Stimulated activated CD4-positive, alpha-beta T cell treated with anti-CD3 and anti-CD28 coated beads, Interleukin-12 subunit alpha, Interleukin-12 subunit beta, amount 100 ng/mL, for 24 hours (primary cell): Measurements from ENCODE around the gene DENND5B.
"Not testable (repeated sequence)": the region's sequence is repeated elsewhere in the genome, so short reads cannot be mapped to it uniquely, and the experiment has no call there.

Experiments used
- DNase-seq, 2 experiments: peaks; one replicate each; pipeline ENCODE4 v3.0.0-alpha.2; 2020; ENCODE audit warnings: low read depth in 2 of 2

The DENND5B gene

GRCh38 chr12:31506515-31507306, 84.2 kb downstream of the DENND5B start:
- DNase-seq, result no peak

DNA sequence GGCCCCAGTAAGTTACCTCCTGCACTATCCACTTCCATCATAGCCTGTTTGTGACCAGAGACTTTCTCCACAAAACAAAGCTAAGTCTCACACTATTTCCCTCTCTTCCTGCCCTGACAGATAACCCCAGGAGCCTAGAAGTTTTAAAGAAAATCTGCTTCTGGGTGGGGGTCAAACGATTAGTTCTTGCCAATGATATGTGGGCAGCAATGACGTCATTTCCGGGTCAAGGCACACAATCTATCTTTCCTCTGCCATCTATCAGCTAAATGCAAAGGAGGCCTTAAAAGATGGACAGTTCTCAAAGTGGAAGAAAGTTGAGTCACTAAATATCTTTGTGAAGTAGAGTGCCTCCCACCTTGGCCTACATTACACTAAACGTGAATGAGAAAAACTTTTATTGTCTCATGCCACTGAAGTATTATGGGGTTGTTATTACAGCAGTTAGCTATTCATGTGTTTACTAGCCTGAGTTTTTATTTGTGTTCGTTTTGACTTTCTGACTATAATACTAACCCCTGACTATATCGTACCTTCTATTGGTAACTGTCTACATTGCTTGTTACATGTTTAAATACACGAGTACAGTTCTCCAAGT, 86.2 kb downstream of the DENND5B start:
- no peak for DNase-seq

- DNase-seq, result not testable (repeated sequence)
These were observed 89.9 kb downstream of the DENND5B start for GRCh38 chr12:31501014-31501413.

DNA sequence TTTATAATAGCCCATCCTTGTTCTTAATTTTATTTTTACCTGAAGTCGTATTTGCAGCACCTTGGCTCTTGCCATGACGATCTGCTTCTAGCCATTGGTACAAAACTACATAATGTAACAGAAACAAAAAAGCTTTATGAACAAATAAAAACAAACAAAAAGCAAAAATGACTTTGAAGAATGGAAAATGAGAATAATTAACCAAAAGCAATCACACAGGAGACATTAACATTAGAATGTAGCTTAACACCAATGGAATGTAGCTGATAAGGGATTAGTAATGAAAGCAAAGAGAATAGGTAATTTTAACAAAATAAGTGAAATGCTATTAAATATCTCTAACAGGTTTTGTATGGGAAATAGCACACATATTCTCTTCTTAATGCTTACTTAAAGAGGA, 91.4 kb downstream of the DENND5B start:
- DNase-seq, result no peak

DNA sequence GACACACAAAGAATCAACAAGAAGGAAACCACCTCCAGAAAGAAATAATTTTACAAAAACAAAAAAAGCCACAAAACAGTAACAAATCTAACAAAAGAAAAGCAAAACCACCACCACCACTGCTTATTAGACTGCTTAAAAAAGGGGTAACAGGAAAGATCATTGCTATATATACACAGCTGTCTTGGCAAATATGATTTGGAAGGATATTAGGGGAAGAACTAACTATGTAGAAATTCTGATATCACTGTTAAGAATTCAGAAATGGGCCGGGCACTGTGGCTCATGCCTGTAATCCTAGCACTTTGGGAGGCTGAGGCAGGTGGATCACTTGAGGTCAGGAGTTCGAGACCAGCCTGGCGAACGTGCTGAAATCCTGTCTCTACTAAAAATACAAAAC, 92.5 kb downstream of the DENND5B start:
- DNase-seq, result no peak

DNA sequence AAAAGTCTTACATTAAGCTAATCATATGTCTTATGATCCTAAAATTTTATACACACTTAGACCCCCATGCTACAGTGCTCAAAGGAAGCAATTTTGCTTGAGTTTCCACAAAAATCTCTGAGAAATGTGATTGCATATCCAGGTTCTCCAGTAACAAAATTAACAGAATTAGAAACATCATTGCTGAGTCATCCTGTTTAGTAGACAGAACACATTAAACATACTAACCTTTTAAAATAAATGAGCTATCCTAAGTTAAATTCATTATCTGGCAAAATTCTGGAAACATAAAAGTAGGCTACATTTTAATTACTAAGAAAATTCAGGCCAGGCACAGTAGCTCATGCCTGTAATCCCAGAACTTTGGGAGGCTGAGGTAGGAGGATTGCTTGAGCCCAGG, 94.7 kb downstream of the DENND5B start:
- DNase-seq, result no peak

DNA sequence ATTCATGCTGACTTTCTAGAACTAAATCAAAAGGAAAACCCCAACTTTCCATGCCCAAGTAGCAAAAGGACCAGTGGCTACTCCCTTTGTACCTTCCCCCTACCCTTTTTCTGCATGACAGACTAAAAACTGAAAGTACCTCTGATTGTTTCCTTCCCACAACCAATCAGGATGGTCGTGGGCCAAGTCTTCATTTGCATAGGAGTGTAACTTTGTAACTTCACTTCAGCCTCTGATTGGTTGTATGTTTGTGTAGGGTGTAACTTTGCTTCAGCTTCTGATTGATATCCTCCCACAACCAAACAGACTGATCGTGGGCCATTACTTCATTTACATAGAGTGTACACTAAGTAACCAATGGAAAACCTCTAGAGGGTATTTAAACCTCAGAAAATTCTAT, 96.5 kb downstream of the DENND5B start:
- no peak for DNase-seq

- DNase-seq, result no peak
These were observed 98.2 kb downstream of the DENND5B start for GRCh38 chr12:31492599-31493196.

GRCh38 chr12:31491841-31492598, 98.9 kb downstream of the DENND5B start:
- no peak for DNase-seq

GRCh38 chr12:31491241-31491794, 99.6 kb downstream of the DENND5B start:
- no peak for DNase-seq

DNA sequence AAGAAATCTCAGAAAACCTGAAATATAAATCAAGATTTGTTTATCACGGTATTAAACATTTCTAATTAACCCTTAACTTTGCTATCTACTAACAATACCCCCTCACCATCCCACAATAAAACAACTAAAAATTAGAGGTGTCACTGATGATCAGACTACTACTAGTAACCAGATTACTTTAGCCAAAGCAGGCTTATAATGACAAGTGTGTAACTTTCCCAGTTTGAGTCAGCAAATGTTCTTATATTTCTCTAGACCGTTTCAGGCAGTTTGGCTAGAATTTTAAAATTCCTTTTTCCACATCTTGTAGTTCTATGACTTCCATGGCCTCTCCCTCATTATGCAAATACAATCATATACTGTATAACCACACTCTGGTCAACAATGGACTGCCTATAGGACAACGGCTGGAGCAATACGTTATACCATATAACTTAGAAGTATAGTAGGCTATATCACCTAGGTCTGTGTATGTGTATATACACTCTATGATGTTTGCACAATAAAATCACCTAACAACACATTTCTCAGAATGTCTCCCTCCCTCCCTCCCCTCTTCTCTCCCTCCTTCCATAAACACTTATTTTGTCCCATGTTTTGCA, 102.1 kb downstream of the DENND5B start:
- DNase-seq, result no peak

DNA sequence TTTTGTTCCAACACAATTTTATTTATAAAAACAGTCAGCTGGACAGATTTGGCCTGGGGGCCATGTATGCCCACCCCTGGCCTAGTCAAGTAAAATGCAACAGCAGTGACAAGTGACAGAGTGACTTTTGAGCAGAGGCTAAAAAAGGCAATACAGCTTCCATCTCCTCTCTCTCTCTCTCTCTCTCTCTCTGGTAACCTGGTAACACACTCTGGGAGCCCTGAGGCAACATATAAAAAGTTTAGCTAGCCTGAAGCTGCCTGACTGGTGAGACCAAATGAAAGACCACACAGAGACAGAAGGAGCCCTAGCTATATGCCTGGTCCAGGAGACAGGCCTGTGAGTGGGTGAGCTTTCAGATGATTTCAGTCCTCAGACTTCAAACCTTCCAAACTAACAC, 105.4 kb downstream of the DENND5B start:
- DNase-seq, result no peak

DNA sequence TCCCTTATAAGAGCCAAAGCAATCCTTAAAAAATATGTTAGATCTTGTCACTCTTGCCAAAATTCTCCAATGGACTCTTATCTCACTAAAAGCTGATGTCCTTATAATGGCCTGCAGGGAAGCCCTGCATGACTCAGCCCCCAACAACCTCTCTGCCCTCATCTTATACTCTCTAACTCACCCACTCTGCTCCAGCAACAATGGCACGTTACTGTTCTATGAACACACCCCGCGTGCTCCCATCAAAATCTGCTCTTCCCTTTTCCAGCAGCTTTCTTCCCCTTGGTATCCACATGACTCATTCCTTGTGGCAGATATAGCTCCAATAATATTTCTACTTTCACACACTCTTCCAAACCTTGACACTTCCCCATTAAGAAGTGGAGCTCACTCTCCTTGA, 108.1 kb downstream of the DENND5B start:
- DNase-seq, result no peak

GRCh38 chr12:31481415-31481814, 109.5 kb downstream of the DENND5B start:
- DNase-seq, result no peak

- DNase-seq, result no peak
These were observed 111.3 kb downstream of the DENND5B start for GRCh38 chr12:31479516-31480210.

DNA sequence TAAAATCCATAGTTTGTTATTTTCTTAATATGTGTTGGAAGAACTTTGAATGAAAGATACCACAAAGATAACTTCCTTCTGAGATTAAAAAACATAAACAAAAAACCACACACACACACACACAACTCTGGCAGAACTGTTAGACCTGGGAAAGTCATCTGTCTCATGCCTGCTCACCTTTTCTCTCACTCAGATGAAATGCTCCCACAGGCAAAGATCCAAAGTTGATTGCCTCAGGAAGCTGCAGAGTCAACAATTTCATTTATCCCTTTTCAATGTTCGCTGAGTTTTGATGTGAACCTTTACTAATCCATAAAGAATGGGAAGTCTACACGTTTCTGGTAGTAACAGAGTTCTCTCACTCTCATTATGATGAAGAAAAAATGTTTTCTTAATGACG, 112.0 kb downstream of the DENND5B start:
- no peak for DNase-seq

GRCh38 chr12:31478425-31478824, 112.5 kb downstream of the DENND5B start:
- DNase-seq, result no peak

DNA sequence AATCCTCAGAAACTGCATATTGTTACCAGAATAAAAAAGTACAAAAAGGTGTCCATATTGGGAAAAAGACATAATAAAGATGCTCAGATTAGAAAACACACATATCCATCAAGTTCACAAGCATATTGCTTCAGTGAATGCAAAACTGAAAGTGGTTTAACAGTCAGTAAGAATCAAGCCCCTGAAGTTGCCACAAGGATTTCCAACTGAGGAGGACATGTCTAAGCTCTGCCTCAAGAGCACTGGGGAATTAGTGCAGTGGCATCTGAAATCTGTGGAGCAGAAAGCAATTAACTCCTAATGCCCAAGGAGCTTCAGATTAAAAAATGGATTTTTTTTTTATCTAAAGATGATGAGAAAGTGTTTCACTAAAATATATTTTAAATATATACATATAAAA, 113.2 kb downstream of the DENND5B start:
- DNase-seq, result no peak

GRCh38 chr12:31476437-31476836, 114.5 kb downstream of the DENND5B start:
- no peak for DNase-seq

- not testable (repeated sequence) for DNase-seq
These were observed 115.3 kb downstream of the DENND5B start for GRCh38 chr12:31475610-31476009.

DNA sequence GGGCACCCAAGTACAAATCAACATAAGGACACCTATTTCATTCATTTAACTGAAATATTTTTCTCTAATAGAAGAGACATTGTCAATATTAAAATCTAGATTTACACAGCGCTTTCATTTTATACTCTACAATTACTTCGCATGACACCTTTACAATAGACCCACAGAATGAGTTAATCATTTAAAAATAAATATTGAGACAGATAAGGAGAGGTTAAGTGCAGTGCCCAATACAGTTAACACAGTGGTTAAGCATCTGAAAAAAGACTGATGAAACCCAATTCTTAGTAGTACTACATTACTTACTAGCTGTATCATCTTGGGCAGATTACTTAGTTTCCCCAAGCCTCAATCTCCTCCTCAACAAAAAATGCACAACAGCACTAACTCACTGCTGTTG, 116.2 kb downstream of the DENND5B start:
- no peak for DNase-seq
